NB4 (cell line): ENCODE measurements around the gene DNAH17.

Experiments used
- DNase-seq: peaks from one replicate; pipeline ENCODE4 v3.0.0; 2010; ENCODE audit warnings: low read depth
- H3K4me3 ChIP-seq: one replicate; pipeline ENCODE4 v1.5.1; 2011; ENCODE audit warnings: mild to moderate bottlenecking, low read depth, low read length, moderate library complexity
- CTCF ChIP-seq: IDR thresholded peaks from one replicate; pipeline ENCODE4 v1.5.1; 2012; ENCODE audit warnings: low read depth, low read length
- MAX ChIP-seq: IDR thresholded peaks from 2 replicates; pipeline ENCODE4 v1.6.1; 2011; ENCODE audit warnings: low read depth, low read length
- MYC ChIP-seq: IDR thresholded peaks from 2 replicates; pipeline ENCODE4 v1.6.1; 2011; ENCODE audit warnings: low read depth, low read length
- POLR2A ChIP-seq: IDR thresholded peaks from 2 replicates; pipeline ENCODE4 v1.6.1; 2011; ENCODE audit warnings: mild to moderate bottlenecking; ENCODE audit not compliant: insufficient read length; ENCODE audit errors: extremely low read depth

Gene DNAH17

GRCh38 chr17:78555746-78556401, 21.3 kb downstream of the DNAH17 start:
- TF ChIP-seq MAX (no peak), CTCF (no peak), POLR2A (no peak), MYC (no peak)

GRCh38 chr17:78550464-78550863, 26.7 kb downstream of the DNAH17 start:
- no peak for DNase-seq
- TF ChIP-seq CTCF (no peak), MAX (no peak), MYC (no peak), POLR2A (no peak)
- no peak overlapping the region for H3K4me3 ChIP-seq

More at GRCh38 chr17:78555746-78556401, 21.3 kb downstream of the DNAH17 start:
- no peak for DNase-seq
- no peak overlapping the region for H3K4me3 ChIP-seq

- TF ChIP-seq CTCF = no peak
- TF ChIP-seq MYC = no peak
- no peak for TF ChIP-seq MAX
- no peak for TF ChIP-seq POLR2A
- no peak for DNase-seq
- H3K4me3 ChIP-seq = no peak overlapping the region
These were observed 28.5 kb downstream of the DNAH17 start for GRCh38 chr17:78548725-78549124.

- no peak overlapping the region for H3K4me3 ChIP-seq
- no peak for DNase-seq
- TF ChIP-seq CTCF (no peak), MYC (no peak), MAX (no peak), POLR2A (no peak)
These were observed 30.2 kb downstream of the DNAH17 start for GRCh38 chr17:78547035-78547434.

- no peak for DNase-seq
- H3K4me3 ChIP-seq = no peak overlapping the region
- no peak for TF ChIP-seq MYC
- TF ChIP-seq MAX = no peak
- TF ChIP-seq CTCF = no peak
- no peak for TF ChIP-seq POLR2A
These were observed 30.7 kb downstream of the DNAH17 start for GRCh38 chr17:78546476-78546875.
